Frontal cortex (tissue), 4 donors: ENCODE data around the gene CREB3L2. TPM values are rescaled to one million over a fixed set of nuclear protein-coding genes. Genes with fewer than 3 reads are reported as not detected.
"Not testable (repeated sequence)": the region's sequence is repeated elsewhere in the genome, so short reads cannot be mapped to it uniquely, and the experiment has no call there.

ENCODE experiments used
- DNase-seq, 2 donors: peaks; one replicate each; pipeline ENCODE4 v3.0.0; 2012; ENCODE audit warnings: low spot score in 2 of 2
- FAIRE-seq: peaks from 2 replicates; lab custom pipeline; 2012; peaks lifted over from hg19 to GRCh38; lab: Jason Lieb, UNC
- total RNA-seq: library from RNA; depleted of rRNA; stranded (reverse); fragments of >200 nt; gene quantifications from one replicate; pipeline ENCODE4 v1.2.3, GENCODE V29; 2014
- donor health status: control.
- donor health status: control.
- donor health status: control.

The CREB3L2 gene
- total RNA-seq, 1 donor from 2014 or later: 0.82 TPM

DNA sequence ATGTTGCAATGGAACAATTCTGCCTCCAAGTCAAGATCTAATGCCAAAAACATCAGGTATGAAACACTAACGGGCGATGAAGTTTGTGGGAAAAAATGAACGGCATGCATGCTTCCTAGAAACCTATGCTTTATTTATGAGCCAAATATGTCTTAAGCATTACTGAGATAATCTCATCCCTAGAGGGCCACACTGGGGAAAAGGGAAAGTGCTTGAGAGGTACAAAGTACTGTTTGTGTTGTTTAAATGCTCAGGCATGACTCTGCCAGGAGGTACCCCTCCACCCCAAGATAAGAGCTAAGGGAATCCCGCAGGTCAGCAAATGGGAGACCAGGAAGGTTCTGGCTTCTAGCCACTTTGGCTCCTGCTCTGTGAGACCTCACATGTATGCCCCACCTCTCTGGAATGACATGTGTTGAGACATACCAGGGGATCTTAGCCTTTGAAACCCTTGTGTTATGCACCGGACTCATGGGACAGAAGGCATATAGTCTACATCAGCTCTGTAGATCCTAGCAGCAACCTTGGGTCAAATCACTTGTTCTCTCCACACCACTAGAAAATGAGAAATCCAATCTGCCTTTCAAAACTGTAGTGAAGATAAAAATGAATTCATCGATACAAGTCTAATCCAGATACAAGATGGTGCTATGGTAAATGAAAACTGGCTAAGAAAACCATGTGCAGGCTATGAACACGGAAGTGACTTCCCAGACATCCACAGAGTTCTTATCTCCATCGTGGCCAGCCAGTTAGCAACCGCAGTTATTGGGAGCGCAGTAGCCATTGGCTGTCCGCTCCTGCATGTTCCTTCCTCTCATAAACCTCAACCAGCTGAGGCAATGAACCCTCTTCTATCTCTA is 61.0 kb downstream of the CREB3L2 start:
- DNase-seq: no peak

DNA sequence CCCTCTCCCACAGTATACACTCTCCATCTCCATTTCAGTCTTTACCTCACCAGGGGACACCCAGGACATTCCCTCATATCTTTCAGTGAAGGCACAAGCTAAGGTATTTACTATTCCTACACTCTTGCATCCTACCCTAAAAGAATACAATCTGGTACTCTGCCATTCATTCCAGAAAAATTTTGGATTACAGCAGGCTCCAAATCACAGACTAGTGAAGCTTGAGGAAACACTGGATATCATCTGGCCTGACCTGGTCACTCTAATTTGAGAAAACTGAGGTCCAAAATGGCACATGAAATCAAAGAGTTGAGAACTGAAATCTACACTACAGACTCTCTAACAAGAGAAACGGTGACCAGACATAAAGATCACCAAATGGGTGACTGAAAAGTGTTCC is 61.7 kb downstream of the CREB3L2 start:
- DNase-seq (no peak), FAIRE-seq (no peak)

More for the DNA sequence above, 61.0 kb downstream of the CREB3L2 start:
- no peak for FAIRE-seq

DNA sequence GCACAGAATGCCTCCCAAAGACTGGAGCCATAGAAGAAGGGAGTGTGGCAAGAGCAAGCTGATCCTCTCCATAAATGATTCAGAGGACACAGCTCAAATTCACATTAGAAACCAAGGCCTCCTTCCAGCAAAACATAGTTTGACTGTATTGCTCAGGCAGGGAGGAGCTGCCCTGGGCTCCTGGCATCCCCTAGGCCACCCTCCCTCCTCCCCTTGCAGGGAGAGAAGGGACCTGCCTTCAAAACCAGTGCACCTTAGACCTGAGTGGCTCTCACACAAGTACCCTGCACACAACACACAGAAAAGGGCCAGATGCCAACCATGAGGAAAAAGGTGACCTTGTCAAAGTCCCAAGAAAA is 64.7 kb downstream of the CREB3L2 start:
- no peak for FAIRE-seq
- DNase-seq: no peak

- no peak for DNase-seq
Observed at GRCh38 chr7:137936509-137937201, 65.2 kb downstream of the CREB3L2 start.

GRCh38 chr7:137935884-137936508 is 65.9 kb downstream of the CREB3L2 start:
- no peak for FAIRE-seq
- DNase-seq: no peak

More at GRCh38 chr7:137936509-137937201, 65.2 kb downstream of the CREB3L2 start:
- FAIRE-seq: no peak

GRCh38 chr7:137934941-137935883 is 66.7 kb downstream of the CREB3L2 start:
- FAIRE-seq: no peak

DNA sequence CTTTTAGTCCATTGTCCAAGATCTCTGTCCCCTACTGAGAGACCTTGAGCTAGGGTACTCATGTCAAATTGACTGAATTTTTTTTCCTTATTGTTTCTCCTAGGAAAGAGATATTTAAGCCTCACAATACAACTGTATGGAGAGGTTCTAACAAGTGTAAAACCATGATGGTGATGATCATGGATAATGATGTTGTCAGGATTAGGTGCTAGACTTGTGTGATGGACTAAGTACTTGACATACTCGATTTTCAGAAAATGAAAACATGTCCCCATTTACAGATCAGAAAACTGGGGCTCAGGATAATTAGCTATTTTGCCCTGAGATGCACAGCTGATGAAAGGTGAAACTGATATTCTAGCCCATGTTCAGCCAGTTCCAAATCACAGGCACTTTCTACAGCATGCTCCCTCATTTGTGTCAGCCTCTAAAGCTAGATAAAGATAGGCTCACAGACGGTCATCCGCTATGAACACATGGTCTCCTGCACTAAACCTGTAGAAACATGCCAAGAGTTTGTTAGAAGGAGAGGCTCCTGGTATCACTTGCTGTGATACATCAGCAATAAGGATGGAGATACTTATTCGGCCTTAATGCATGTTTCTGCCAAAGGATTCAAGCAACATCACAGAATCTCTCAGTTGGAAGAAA is 67.6 kb downstream of the CREB3L2 start:
- DNase-seq (no peak), FAIRE-seq (no peak)

More at GRCh38 chr7:137934941-137935883, 66.7 kb downstream of the CREB3L2 start:
- DNase-seq: no peak

DNA sequence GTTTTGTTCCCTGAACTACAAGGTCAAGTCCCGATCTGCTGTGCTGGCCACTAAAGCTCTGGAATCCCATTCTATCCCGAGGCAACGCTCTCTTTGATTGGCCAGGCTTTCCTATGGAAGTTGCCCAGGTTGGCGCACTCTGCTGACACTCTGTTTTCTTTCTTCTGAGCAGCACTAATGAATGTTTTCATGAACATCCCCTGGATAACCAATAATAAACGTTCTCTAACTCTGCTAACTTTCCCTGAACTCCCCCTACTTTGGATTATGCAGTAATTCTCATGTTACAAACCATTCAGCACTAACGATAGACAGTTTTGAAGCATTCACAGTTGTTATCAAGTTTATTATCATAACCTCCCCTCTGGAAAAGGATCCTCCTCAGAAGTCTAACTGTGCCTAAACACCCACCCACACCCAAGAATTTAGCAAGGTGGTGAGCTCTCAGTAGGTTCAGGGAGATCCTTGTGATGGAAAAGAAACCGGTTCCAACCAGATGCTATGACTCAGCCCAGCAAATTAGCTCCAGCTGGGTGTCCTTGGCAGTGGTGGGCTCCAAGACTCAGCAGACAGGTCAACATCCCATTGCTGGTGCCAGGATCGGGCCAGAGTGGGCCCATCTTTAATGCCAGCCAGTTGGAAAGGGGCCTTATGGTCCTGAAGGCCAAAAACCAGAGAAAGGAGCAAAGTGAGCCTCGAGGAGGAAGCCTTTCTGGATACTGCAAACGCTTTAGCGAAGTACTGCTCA is 68.4 kb downstream of the CREB3L2 start:
- FAIRE-seq (no peak), DNase-seq (no peak)

DNA sequence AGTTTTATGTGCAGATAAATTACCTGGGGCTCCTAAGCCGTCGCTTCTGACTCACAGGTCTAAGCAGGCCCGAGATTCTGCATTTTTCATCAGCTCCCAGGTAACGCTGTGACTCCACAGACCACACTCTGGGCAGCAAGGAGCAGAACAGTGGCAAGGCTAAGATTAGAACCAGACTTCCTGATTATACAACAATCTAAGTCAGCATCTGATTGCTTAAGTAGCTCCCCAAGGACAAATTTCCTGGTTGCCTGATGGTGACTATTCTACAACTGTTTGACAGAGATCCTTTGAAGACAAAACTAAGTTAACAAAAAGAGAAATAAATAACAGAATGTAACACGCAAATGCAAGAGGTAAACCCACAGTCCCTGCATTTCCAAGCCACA is 69.0 kb downstream of the CREB3L2 start:
- DNase-seq (no peak), FAIRE-seq (no peak)

DNA sequence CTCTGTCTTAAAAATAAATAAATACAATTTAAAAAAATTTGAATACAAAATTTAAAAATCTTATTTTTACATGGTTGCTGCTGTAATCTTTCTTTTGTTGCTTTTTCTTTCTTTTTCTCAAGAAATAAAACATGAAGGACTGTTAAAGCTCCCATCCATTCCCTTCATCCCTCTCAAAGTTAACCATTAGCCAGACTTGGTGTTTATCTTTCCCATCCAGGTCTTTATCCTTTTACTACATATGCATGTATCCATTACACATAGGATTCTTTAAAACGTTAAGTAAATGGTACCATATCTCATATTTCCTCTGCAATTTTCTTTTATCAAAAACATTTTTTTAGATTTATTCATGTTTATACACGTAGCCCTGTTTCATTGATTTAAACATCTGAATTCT is 70.1 kb downstream of the CREB3L2 start:
- no peak for DNase-seq
- FAIRE-seq: no peak

- no peak for FAIRE-seq
- DNase-seq: no peak
Observed at GRCh38 chr7:137930581-137930980, 71.3 kb downstream of the CREB3L2 start.

- no peak for FAIRE-seq
- no peak for DNase-seq
Observed at GRCh38 chr7:137928626-137929025, 73.3 kb downstream of the CREB3L2 start.

DNA sequence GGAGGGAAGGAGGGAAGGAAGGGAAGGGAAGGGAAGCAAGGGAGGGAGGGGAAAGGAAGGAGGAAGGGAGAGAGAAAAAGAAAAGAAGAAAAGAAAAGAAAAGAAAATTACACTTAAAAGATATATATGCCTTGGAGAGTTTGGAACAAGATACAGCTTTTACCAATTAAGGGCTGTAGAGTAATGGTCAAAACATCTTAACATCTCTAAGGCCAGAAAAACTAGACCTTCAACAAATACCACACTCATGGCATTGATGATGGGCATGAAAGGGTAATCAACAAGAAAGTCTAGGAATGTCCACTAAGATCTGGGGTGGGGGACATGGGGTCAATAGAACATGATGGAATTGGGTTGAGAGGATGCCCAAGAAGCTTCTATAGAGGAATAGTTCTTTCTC is 74.5 kb downstream of the CREB3L2 start:
- DNase-seq (no peak), FAIRE-seq (no peak)

DNA sequence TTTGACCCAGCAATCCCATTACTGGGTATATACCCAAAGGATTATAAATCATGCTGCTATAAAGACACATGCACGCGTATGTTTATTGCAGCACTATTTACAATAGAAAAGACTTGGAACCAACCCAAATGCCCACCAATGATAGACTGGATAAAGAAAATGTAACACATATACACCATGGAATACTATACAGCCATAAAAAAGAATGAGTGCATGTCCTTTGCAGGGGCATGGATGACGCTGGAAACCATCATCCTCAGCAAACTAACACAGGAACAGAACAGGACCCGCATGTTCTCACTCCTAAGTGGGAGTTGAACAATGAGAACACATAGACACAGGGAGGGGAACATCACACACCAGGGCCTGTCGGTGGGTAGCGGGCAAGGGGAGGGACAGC is 75.7 kb downstream of the CREB3L2 start:
- FAIRE-seq, DNase-seq: not testable (repeated sequence)

DNA sequence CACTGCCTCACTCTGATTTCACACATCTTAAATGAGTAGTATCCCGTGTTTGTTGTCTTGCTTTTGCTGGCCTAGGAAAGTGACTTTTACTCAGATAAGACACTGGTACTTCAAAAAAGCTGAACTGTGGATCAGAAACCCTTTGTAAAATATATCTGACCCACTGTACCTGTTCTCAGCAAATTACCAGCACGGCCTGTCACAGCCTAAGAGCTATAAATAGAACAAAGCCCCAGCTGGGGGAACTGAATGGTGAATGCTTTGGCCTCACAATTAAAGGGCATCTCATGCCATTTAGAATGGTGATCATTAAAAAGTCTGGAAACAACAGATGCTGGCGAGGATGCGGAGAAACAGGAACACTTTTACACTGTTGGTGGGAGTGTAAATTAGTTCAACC is 76.1 kb downstream of the CREB3L2 start:
- no peak for DNase-seq
- FAIRE-seq: no peak

- FAIRE-seq (no peak), DNase-seq (no peak)
Observed at GRCh38 chr7:137925091-137925490, 76.8 kb downstream of the CREB3L2 start.

- FAIRE-seq (no peak), DNase-seq (no peak)
Observed at GRCh38 chr7:137923380-137923779, 78.5 kb downstream of the CREB3L2 start.

GRCh38 chr7:137920637-137921399 is 81.1 kb downstream of the CREB3L2 start:
- no peak for FAIRE-seq
- no peak for DNase-seq
